Testis (tissue), 2 donors: Measurements from ENCODE around the gene BCAS3.

Experiments used
- CTCF ChIP-seq, 3 experiments: fragments of 450-650 bp in 2 of 3; fragments of 200-600 bp in 1 of 3; sonication (generic) in 1 of 3; IDR thresholded peaks; one replicate each; pipeline ENCODE4 v1.5.1; 2016 to 2019; ENCODE audit warnings: antibody characterized with exemption in 3 of 3, mild to moderate bottlenecking in 2 of 3, moderate library complexity in 1 of 3
- POLR2A ChIP-seq: fragments of 450-650 bp; IDR thresholded peaks from one replicate; pipeline ENCODE4 v1.6.1; 2017; ENCODE audit warnings: antibody characterized with exemption, mild to moderate bottlenecking, moderate library complexity

DNA sequence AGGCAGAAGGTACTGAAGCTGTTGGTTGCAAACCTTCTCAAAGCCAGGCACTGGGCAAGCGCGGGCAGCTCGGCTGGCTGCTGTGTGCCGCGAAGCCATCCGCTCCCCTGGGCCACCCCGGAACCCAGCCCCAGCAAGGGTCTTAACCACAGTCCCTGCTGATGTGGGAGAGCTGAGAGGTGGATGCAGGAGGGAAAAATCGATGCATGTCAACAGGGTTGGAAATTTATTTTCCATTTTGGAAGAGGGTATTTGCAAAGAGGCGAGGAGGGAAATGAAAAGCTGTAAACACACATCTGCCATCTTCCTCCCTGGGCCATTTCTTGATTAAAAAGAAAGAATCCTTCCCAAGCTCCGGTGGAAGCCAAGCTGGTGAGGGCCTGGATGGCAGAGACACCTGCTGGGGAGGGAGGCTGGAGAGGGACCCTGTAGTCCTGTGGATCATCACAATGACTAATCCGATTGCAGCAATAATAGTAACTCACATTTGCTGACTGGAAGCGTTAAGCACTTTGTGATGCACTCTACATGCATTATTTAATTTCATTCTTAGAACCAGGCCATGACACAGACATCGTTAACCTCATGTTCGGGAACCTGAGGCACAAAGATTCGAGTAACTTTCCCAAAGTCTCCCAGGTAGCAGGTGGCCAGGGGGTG lies 708.1 kb downstream of the BCAS3 start:
- TF ChIP-seq CTCF (IDR thresholded peaks at IDR 0.05): no peak
- TF ChIP-seq POLR2A: no peak
